Measurements from ENCODE around the gene UTP3. TPM values are rescaled to one million over a fixed set of nuclear protein-coding genes. Genes with fewer than 3 reads are reported as not detected.

Gene UTP3
- total and polyA plus RNA-seq, 9 of the 15 experiments (the other 6 are each of a cell fraction or from before 2014, with no cell fraction given): 11.9 to 69.3 (median 34.0) TPM

GRCh38 chr4:70687821-70688794 is at the start of gene UTP3 (continued):
- no peak for TF ChIP-seq TSHZ1 (CRISPR knock-in tag; IDR thresholded peaks at IDR 0.05)
- TF ChIP-seq XRCC5 (IDR thresholded peaks at IDR 0.05; ENCODE audit: low read depth, low read length): peak; percentile 99
- TF ChIP-seq PHF21A (IDR thresholded peaks at IDR 0.05; ENCODE audit: borderline replicate concordance, low read depth): no peak; the same call in 1 of the 2 replicates
- TF ChIP-seq HDAC3 (IDR thresholded peaks at IDR 0.05; ENCODE audit: borderline replicate concordance, partially characterized antibody): peak; percentile 64
- peak; percentile 46 to 62 for TF ChIP-seq NRF1 (conservative IDR thresholded peaks at IDR 0.05 in 1 of 2, IDR thresholded peaks at IDR 0.05 in 1 of 2)
- no peak for TF ChIP-seq RFX5 (IDR thresholded peaks at IDR 0.05; ENCODE audit: low read depth, low read length)
- peak; percentile 35; the same call in 1 of the 2 replicates for TF ChIP-seq HMBOX1 (IDR thresholded peaks at IDR 0.05)
- TF ChIP-seq ATF4 (CRISPR knock-in tag; IDR thresholded peaks at IDR 0.05): peak; percentile 23; the same call in 1 of the 2 replicates
- TF ChIP-seq ZFP91 (CRISPR knock-in tag; IDR thresholded peaks at IDR 0.05): peak; percentile 67; the same call in 1 of the 2 replicates
- TF ChIP-seq ZNF785 (CRISPR knock-in tag; IDR thresholded peaks at IDR 0.05): no peak
- TF ChIP-seq ZNF277 (CRISPR knock-in tag; IDR thresholded peaks at IDR 0.05; ENCODE audit: borderline replicate concordance): no peak
- no peak for TF ChIP-seq SNRNP70 (optimal IDR thresholded peaks at IDR 0.05; ENCODE audit: low read depth, low read length)
- TF ChIP-seq RBM22 (IDR thresholded peaks at IDR 0.05; ENCODE audit: low read depth, low read length, poor library complexity, severe bottlenecking): no peak
- TF ChIP-seq HCFC1 (IDR thresholded peaks at IDR 0.05; ENCODE audit: low read depth, low read length): peak; percentile 88
- no peak for TF ChIP-seq JUNB (CRISPR knock-in tag; conservative IDR thresholded peaks at IDR 0.05)
- peak; percentile 80; the same call in 1 of the 2 replicates for TF ChIP-seq ZNF24 (IDR thresholded peaks at IDR 0.05)
- no peak; the same call in none of the 2 replicates for TF ChIP-seq ZKSCAN1 (IDR thresholded peaks at IDR 0.05; ENCODE audit: low read depth, low read length)
- peak; percentile 85 for TF ChIP-seq CREM (IDR thresholded peaks at IDR 0.05; ENCODE audit: low read depth)
- TF ChIP-seq ZC3H8 (IDR thresholded peaks at IDR 0.05): peak; percentile 81; the same call in 1 of the 2 replicates

Measured in K562 (cell line).